NCI-H345 treated with DMSO at 0.1 percent for 48 hours (cell line): ENCODE results near the gene SLC43A3.

ENCODE experiments used
- DNase-seq: peaks from one replicate; lab custom pipeline; 2025; ENCODE audit not compliant: unreplicated experiment; lab: John Stamatoyannopoulos, UW

Gene SLC43A3

DNA sequence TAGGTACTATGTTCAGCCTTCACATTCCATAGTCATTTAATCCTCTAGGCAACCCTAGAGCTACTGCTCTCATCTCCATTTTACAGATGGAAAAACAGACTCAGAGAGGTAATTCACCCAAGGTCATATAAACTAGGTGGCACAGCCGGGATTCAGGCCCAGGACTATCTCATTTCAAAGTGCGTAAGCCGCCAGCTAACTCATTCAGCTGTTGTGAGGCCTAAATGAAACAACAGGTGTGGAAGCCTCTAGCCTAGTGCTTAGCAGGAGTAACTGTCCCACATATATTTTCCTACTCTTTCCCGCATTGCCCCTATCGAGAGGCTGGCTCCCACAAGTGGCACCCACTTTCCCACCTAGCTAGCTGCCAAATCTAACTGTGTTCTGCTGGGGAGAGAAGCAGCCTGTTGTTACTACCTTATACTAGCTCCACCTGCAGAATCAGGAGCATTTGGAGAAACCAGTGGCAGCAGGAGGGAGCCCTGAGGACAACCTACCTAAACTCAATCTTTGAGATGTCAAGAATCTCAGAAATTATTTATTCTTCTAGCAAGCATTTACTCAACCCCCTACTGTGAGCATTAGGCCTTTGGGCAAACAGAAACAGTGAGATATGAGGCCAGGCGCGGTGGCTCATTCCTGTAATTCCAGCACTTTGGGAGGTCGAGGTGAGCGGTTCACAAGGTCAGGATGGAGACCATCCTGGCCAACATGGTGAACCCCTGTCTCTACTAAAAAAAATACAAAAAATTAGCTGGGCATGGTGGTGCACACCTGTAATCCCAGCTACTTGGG is 66.8 kb downstream of the SLC43A3 start:
- no peak for DNase-seq

DNA sequence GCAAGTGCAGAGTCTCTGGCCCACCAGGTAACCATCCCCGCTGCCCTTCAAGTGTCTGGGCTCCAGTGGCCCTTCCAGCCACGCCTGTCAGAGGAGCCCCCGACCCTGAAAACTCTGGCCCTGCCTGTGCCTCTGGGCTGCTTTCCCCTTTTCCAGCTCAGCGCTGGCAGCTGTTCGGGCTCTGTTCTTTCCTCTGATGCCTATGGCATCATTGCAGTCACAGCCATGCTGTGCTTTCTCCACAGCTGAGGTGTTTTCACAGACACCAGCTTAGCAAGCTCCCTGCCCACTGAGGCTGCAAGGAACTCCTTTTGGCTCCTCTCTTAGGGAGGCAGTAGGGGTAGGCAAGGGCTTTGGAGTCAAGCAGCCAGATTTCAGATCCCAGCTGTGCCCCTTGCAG is 67.5 kb downstream of the SLC43A3 start:
- DNase-seq, result no peak

DNA sequence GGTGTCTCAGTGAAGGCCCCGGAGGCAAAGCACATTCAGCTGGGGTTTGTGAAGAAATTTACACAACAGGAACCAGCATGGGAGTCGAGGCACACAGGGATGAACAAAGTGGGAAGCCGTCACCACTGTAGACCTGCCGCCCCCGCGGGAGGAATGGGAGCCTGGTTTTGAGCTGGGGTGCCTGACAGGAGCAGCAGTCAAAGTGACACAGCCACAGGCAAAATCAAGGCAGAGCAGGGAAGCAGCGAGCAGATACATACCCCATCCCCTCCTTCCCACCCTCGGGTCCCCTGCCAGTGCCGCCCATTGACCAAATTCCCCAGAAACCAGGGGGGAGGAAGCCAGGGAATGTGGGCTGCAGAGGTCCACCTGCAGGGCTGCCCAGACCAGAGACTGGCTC is 67.9 kb downstream of the SLC43A3 start:
- DNase-seq, result no peak

DNA sequence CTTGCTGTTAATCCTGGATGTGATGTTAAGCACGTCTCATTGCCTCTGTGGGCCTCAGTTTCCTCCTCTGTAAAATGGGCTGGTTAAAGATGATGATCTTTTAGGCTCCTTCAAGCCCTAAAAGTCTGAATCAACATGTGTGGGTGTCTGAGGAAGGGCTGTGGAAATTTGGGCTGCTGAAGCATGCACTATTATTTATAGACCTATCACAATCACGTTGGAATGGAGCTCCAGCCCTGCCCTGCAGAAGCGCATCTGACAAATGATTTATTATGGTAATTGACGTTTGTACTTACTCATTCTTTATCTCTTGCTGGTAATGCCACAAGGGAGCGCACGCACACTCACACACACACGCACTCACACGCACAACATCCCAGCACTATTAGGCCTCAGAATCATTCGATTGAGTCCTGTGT is 68.4 kb downstream of the SLC43A3 start:
- no peak for DNase-seq

DNA sequence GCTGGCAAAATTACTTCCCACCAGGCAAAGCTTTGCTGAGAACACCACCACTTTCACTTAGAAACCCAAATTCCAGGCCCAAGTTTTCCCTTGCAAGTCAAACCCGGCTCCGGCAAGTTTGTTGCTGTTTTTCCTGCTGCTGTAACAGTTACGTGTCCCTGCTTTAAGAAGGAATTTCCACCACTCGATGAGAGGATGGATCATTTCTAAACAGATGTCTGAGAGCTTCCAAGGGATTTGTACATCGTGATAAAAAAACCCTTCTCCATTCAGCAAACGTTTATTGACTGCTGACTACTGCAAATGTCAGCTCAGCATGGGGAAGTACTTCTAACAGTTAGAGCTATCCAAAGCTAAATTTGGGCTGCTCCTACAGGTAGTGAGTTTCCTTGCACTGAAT is 69.1 kb downstream of the SLC43A3 start:
- no peak for DNase-seq

DNA sequence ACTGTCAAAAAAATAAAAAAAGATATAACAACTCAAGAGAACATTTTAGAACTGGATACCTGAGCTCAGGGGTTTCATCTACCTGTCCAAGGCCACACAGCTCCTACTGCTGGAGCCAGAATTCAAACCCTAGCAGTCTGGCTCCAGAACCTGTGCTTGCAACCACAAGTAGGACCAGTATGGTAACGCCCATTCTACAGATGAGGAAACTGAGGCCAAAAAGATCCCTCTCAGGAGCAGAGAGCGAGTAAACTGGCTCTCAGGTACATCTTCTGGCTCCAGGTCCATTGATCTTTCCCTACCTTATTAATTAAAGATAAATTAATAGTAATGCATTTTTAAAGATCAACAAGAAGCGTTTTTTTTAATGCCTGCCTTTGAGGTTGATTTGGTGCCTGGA is 69.6 kb downstream of the SLC43A3 start:
- DNase-seq, result no peak
